Measurements from ENCODE around the gene DIPK2B.

Gene DIPK2B

DNA sequence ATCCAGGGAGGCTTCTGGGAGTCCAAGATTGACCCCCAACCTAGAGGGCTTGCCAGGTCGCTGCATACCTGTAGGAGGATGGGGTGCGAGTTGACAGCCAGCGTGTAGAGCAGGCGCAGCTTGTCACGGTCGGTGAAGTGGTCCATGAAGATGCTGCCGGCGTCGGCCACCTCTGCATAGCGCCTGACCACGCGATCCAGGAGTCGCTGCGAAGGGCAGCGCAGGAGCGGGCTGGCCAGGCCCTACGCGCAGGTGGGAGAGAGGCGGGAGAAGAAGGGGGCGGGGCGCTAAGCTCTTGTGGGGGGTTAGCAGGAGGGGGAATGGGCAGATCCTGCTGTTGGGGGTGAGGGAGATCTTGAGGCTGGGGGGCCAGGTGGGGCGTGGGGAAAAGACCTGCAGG lies 43.0 kb downstream of the DIPK2B start:
- DNase-seq (ENCODE audit: low spot score): no peak

- no peak for DNase-seq (ENCODE audit: low spot score)
These were observed 46.2 kb downstream of the DIPK2B start for GRCh38 chrX:45154462-45154861.

DNA sequence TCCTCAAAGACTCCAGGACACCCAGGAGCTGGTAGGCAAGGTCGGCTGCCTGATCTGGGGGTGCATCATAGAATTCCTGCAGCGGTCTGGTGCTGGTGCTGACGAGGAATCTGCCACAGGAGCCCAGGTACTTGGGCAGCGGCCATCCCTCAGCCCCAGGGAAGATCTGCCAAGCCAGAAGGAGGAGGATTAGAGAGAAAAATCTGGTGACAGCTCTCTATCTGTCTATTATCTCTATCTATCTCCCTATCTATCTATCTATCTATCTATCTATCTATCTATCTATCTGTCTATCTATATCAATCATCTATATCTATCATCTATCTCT lies 46.7 kb downstream of the DIPK2B start:
- no peak for DNase-seq (ENCODE audit: low spot score)
